ENCODE results near the gene PCDH17.

Gene PCDH17

DNA sequence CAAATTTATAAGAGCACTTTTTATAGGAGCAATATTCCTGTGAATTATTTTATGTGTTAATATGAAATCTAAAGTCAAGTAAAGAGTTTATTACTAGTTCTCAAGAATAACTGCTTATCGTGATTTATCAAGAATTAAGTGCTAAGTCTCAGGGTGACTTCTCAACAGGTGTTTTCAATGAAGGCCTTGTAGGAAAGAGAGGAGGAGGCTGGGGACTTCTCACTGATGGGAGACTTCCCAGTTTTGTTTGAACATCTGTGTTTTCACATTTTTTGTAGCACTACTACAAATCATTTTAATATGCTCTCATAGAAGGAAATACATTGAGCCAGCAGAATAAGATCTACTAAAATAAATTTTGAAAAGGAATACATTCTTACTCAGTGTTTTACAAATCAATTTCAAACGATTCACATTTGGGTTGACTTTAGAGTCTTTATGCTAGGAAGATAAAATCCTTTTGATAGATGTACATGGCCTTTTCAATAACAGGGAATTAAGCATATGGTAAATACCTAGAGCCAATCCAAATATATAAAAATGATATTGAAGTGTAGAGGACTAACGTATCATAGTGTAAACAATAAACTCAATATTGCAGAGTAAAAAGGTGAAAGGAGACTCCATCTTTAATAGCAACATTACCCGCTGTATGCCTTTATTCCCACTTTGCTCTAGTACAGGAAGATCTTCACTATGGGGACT is 6.8 kb downstream of the PCDH17 start:
- no peak overlapping the region for H3K4me3 ChIP-seq (ENCODE audit: low read depth, low read length)
- no peak for TF ChIP-seq ZBTB1 (tag by site-specific recombination; IDR thresholded peaks at IDR 0.05)
- no peak overlapping the region for H3K27ac ChIP-seq (ENCODE audit: extremely low read depth, low read depth, low read length)
- ChIA-PET POLR2A (no interaction called here), CTCF (no interaction called here)
- no peaks in the 10 kb centered on the region for H3K4me1 ChIP-seq (ENCODE audit: control insufficient read depth, insufficient read depth, low read length)
- peaks cover 0 to 9% of the 10 kb centered on the region in 2 experiments; a peak in 1 of 3 replicates for H3K36me3 ChIP-seq (ENCODE audit: control insufficient read depth in 2 of 2, insufficient read depth in 1 of 2, low read length in 2 of 2)
- H3K9me3 ChIP-seq (ENCODE audit: control insufficient read depth, insufficient read depth, low read depth, low read length), result no peaks in the 10 kb centered on the region

DNA sequence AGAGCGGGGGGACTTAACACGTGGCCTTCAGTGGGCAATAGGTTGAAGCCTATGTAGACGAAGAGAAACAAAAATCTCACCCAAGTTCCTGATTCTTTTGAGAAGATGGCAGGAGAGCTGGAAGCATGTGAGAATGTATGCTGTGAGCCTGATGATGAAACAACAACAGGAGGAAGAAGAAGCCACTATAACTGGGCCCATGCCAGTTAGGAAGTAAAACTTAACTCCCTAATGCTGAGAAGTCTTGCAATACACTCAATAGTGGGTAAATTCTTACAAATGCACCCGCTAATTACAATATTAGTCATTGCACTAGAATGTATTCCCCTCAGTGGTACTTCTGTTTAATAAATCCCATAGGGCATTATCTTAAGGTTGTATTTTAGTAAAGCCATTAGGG is 9.1 kb downstream of the PCDH17 start:
- Histone ChIP-seq H3K9me3 (ENCODE audit: control insufficient read depth, insufficient read depth, low read depth, low read length) (no peaks in the 10 kb centered on the region), H3K4me1 (ENCODE audit: control insufficient read depth, insufficient read depth, low read length) (no peaks in the 10 kb centered on the region), H3K27ac (ENCODE audit: extremely low read depth, low read depth, low read length) (no peak overlapping the region), H3K36me3 (ENCODE audit: control insufficient read depth in 2 of 2, insufficient read depth in 1 of 2, low read length in 2 of 2) (no peaks in the 10 kb centered on the region), H3K4me3 (ENCODE audit: low read depth, low read length) (no peak overlapping the region)
- TF ChIP-seq ZNF654 (tag by site-specific recombination; IDR thresholded peaks at IDR 0.05; ENCODE audit: low read depth) (no peak), ZNF692 (tag by site-specific recombination; IDR thresholded peaks at IDR 0.05) (no peak), ZIC2 (tag by site-specific recombination; IDR thresholded peaks at IDR 0.05) (no peak), SCRT1 (tag by site-specific recombination; IDR thresholded peaks at IDR 0.05; ENCODE audit: borderline replicate concordance) (no peak), ZNF169 (tag by site-specific recombination; IDR thresholded peaks at IDR 0.05) (no peak), ZNF830 (tag by site-specific recombination; IDR thresholded peaks at IDR 0.05; ENCODE audit: low read depth) (no peak), ZNF19 (tag by site-specific recombination; IDR thresholded peaks at IDR 0.05; ENCODE audit: low read depth) (no peak), ZSCAN18 (tag by site-specific recombination; IDR thresholded peaks at IDR 0.05) (no peak), ZNF202 (tag by site-specific recombination; IDR thresholded peaks at IDR 0.05; ENCODE audit: borderline replicate concordance) (no peak), ZBTB26 (tag by site-specific recombination; optimal IDR thresholded peaks at IDR 0.05) (no peak), ZNF777 (tag by site-specific recombination; IDR thresholded peaks at IDR 0.05; ENCODE audit: borderline replicate concordance) (no peak), ZNF596 (tag by site-specific recombination; IDR thresholded peaks at IDR 0.05) (no peak)
- TF ChIP-seq, protein P1, sequence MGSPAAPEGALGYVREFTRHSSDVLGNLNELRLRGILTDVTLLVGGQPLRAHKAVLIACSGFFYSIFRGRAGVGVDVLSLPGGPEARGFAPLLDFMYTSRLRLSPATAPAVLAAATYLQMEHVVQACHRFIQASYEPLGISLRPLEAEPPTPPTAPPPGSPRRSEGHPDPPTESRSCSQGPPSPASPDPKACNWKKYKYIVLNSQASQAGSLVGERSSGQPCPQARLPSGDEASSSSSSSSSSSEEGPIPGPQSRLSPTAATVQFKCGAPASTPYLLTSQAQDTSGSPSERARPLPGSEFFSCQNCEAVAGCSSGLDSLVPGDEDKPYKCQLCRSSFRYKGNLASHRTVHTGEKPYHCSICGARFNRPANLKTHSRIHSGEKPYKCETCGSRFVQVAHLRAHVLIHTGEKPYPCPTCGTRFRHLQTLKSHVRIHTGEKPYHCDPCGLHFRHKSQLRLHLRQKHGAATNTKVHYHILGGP (tag by site-specific recombination; IDR thresholded peaks at IDR 0.05), result no peak
- ChIA-PET CTCF (no interaction called here), POLR2A (no interaction called here)

DNA sequence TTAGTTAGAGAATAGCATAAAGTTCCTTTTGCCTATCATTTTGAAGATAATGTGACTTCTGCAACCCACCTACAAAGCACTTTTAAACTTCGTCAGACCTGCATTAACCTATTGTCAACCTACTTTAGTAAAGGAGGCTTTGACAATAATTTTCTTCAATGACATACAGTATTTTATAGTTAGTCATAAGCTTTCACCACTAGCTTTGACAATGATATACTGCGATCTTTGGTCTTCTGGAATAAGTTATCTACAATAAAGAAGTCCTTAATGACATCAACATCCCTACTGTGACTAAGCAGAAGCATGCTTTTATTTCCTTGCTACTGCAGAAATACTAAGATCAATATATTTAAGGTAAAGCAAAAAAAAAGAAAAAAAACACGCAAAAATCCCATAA is 9.5 kb downstream of the PCDH17 start:
- ChIA-PET CTCF (no interaction called here), POLR2A (no interaction called here)
- Histone ChIP-seq H3K9me3 (ENCODE audit: control insufficient read depth, insufficient read depth, low read depth, low read length) (no peaks in the 10 kb centered on the region), H3K27ac (ENCODE audit: extremely low read depth, low read depth, low read length) (no peak overlapping the region), H3K36me3 (ENCODE audit: control insufficient read depth in 2 of 2, insufficient read depth in 1 of 2, low read length in 2 of 2) (no peaks in the 10 kb centered on the region), H3K4me1 (ENCODE audit: control insufficient read depth, insufficient read depth, low read length) (no peaks in the 10 kb centered on the region), H3K4me3 (ENCODE audit: low read depth, low read length) (no peak overlapping the region)
- TF ChIP-seq ZNF211 (tag by site-specific recombination; IDR thresholded peaks at IDR 0.05; ENCODE audit: low read depth), result no peak
- no peak for TF ChIP-seq ZNF548 (tag by site-specific recombination; IDR thresholded peaks at IDR 0.05)
- no peak for TF ChIP-seq ZNF114 (tag by site-specific recombination; IDR thresholded peaks at IDR 0.05)
- TF ChIP-seq GLIS2 (tag by site-specific recombination; IDR thresholded peaks at IDR 0.05), result no peak
- no peak for TF ChIP-seq ZBTB44 (tag by site-specific recombination; IDR thresholded peaks at IDR 0.05)
- no peak for TF ChIP-seq ZNF138 (tag by site-specific recombination; IDR thresholded peaks at IDR 0.05; ENCODE audit: borderline replicate concordance)
- no peak for TF ChIP-seq ZNF623 (tag by site-specific recombination; IDR thresholded peaks at IDR 0.05)

Measured in HEK293 (cell line).